HG02623 (cell line): ENCODE data around the gene MS4A4E.
"Not testable (repeated sequence)": the region's sequence is repeated elsewhere in the genome, so short reads cannot be mapped to it uniquely, and the experiment has no call there.

Source experiments
- ATAC-seq: cut with Tn5 transposase; IDR thresholded peaks from one replicate; pipeline ENCODE4 v1.9.1; 2021; ENCODE audit warnings: moderate library complexity; ENCODE audit not compliant: unreplicated experiment

The MS4A4E gene

GRCh38 chr11:60175860-60176275 is 67.1 kb downstream of the MS4A4E start:
- ATAC-seq, result no peak

DNA sequence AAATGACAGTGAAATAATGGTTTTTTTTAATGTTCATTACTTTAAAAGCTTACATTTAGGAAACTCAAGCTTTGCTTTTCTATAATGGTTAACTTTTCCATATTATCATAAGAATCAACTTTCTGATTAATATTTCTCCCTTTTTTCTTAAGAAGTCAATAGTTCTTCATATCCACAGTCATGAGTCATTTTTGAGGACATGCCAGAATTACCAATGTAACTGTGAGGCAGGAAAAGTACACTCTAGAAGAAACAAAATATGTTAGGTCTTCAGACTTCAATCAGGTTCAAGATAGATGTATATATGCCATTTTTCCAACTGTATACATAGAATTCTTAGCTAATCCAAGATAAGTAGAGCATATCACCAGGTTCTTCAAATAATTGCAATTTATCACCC is 70.9 kb downstream of the MS4A4E start:
- no peak for ATAC-seq

DNA sequence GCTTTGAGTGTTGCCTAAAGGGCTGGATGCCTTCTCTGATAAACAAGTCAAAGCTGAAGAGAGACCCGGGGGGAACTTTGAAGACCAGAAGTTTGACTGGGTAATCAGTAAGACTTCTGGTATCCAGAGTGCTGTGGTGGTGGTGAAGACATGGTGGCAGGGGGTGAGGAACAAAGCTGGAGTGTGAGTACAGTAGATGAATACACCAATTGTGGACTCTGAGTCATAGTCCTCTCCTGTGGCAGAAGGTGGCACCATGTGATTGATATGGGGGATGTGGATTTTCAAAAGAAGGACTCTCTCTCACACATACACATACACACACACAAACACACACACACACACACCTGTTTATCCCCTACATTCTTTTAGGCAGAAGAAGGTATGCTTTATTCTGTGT is 72.4 kb downstream of the MS4A4E start:
- ATAC-seq, result no peak

DNA sequence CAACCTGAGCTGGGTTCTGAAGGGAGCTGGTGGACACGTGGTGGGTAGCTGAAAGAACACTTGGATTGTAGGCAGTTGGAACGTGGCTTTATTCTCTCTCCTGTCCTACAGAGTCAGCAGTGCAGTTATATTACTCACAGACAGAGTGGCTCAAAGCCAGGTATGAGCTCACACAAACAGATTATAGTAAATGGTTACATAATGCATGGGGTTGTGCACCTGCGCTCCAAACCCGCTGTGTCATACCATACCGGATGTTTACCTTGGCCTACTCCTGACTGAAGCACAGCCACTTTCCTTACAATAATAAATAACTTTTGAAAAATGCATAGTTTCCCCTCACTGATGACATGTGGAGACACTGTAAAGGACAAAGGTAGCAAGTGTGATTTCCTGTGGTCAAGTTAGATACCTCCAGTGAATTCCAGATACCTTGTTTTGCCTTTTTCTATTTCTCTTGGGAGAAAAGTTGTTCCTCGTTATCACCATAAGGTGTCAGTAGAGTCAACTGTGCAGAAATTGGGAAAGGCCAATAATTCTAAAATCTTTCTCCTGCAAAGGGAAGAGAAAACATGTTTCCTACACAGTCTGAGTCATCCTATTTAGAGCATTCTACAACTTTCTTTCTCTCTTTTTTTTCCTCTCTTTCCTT is 73.5 kb downstream of the MS4A4E start:
- ATAC-seq, result no peak

GRCh38 chr11:60168306-60168705 is 74.6 kb downstream of the MS4A4E start:
- ATAC-seq, result no peak

DNA sequence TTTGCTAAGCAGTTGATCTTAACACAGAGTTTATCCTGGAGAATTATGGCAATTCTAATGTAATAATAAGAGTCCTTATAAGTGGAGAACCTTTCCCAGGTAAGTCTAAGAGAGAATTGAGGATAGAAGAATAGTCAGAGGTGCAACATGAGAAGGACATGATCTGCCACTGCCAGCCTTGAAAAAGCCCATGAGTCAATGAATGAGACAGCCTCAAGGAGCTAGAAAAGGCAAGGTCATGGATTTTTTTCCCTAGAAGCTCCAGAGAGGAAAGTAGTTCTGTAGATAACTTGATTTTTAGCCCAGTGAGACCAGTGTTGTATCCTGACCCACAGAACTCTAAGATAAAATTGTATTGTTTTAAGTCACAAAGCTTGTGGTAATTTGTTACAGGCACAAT is 77.0 kb downstream of the MS4A4E start:
- no peak for ATAC-seq

DNA sequence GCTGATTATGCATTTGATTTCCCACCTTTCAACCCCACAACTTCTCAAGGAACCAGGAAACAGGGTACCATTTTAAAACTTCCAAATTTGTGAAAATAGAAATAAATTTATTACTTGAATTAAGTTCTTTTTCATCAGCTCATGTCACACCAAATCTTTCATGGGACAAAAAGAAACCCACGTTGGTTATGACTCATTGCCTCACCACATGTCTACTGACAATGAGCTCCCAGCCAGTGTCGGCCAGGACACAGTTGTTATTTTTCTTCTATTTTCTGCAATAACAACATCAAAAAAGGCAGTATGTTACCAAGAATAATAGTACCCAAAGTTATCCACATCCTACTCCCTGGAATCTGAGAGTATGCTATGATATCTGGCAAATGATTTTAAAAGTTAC is 77.4 kb downstream of the MS4A4E start:
- ATAC-seq, result no peak

DNA sequence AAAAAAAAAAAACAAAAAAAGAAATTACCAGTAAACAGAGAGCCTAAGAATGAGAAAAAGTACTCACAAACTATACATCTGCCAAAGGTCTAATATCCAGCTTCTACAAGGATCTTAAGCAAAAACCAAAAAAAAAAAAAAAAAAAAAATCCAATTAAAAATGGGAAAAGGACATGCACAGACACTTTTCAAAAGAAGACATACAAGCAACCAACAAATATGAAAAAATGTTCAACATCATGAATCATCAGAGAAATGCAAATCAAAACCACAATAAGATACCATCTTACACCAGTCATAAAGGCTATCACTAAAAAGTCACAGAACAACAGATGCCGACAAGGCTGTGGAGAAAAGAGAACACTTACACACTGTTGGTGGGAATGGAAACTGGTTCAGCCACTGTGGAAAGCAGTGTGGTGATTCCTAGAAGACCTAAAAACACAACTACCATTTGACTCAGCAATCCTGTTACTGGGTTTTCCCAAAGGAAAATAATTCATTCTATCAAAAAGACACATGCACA is 78.3 kb downstream of the MS4A4E start:
- no peak for ATAC-seq

DNA sequence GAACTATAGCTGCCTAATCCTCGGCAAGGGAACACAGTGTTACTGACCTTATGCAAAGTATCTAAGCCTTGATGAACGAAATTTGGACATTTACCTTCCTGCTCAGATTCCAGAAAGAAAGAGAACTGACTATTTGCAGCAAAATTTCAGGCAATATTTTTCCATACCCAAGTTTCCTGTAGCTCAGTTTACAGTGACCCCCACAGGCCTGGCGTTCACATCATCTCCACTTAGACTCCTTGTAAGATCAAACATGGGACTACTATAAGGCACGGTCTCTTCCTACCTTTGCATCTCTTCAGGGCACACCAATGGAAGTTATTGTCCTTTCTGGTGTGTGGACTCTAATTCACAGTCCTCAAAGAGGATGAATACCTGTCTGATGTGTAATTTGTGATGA is 81.2 kb downstream of the MS4A4E start:
- no peak for ATAC-seq

DNA sequence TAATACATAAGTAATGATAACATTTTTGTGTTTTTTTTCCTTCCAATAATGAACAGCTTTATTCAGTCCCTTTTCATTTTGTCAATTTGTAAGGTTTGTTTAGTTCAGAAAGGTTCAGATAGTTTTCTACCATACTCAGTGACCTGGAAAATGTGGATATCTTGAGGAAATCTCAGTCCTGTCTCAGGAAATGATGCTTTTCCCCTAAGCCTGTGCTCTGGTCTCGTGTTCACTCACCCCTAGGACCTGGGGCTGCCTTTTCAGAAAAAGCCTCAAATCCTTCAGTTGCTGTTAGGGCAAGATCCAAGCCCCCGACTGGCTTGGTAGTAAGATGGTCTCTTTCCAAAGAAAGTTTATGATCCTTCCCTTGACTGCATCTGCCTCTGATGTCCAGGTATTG is 81.8 kb downstream of the MS4A4E start:
- no peak for ATAC-seq

- no peak for ATAC-seq
Measured at GRCh38 chr11:60159868-60160267, 83.1 kb downstream of the MS4A4E start.

DNA sequence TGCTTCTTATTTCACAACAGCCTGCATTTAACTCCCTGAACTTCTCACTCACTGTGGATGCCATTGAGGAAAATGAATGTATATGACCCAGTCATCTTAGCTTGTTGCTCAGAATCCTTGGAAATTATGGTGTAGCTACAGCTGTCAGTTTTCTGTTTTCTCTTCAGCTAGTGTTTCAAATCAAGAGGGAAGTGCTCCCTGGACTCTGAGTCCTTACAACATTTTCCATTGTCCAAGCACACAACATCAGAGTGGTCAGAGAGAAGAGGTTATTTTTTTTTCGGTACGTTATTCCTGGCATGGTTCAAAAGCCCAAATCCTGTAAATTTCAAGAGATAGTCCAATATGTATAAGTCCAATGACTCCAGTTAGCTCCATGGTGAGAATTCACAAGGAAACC is 83.7 kb downstream of the MS4A4E start:
- no peak for ATAC-seq

DNA sequence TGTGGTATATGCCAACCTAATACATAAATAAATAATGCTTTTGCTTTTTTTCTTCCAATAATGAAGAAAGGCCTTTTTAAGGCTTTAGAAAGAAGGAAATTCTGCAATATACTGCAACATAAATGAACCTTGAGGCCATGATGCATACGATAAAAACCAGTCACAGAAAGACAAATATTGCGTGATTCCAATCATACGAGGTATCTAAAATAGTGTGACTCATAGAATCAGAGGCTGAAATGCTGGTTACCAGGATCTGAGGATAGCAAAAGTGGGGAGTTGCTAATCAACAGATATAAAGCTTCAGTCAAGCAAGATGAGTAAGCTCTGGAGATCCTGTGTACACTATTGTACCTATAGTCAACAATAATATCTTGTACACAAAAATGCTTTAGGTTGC is 84.3 kb downstream of the MS4A4E start:
- ATAC-seq, result no peak

DNA sequence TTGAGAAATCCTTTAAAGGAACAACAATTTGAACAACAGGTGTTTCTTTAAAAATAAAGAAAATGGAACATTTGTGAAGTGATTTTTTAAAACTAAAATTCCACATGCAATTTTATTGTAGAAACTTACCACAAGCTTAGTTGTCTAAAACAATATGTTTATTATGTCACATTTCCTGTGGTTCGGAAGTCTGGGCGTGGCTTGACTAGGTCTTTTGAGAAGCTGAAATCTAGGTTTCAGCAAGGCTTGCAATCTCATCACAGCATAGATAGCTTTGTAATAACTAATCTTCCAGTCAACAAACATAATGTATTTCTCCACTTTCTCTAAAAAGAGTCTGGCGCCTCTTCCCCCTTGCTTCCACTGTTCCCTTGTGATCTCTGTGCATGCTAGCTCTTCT is 87.0 kb downstream of the MS4A4E start:
- ATAC-seq, result no peak

GRCh38 chr11:60152727-60153126 is 90.2 kb downstream of the MS4A4E start:
- ATAC-seq, result not testable (repeated sequence)

DNA sequence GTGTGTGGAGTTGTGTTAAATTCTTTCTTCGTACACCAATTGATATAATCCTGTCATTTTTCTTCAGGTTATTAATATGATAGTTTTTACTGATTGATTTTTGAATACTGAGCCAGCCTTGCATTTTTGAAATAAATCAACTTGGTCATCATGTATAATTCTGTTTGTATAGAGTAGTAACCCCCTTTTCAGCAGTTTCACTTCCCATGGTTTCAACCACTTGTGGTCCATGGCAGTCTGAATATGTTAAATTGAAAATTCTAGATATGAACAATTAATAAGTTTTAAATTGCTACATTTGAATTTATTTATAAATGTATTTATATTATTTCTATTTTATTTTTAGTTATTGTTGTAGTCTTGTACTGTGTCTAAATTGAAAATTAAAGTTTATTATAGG is 92.7 kb downstream of the MS4A4E start:
- ATAC-seq, result no peak
